Keratinocyte (primary cell): ENCODE results near the gene MBLAC1. TPM values are rescaled to one million over a fixed set of nuclear protein-coding genes. Genes with fewer than 3 reads are reported as not detected.

Experiments used
- DNase-seq: peaks from one replicate; pipeline ENCODE4 v3.0.0-alpha.2; 2011; ENCODE audit warnings: low read depth, missing footprints, low spot score
- FAIRE-seq: peaks from 2 replicates; lab custom pipeline; 2011; peaks lifted over from hg19 to GRCh38; lab: Jason Lieb, UNC
- H2AFZ ChIP-seq: 2 replicates; pipeline ENCODE4 v1.6.0; 2012; ENCODE audit warnings: low read length, control low read depth, inconsistent platforms; ENCODE audit not compliant: control insufficient read depth
- H3K27ac ChIP-seq: 2 replicates; pipeline ENCODE4 v1.5.1; 2011; ENCODE audit warnings: low read length; ENCODE audit not compliant: control insufficient read depth, insufficient read depth
- H3K27me3 ChIP-seq: 3 replicates; pipeline ENCODE4 v1.6.0; 2011; ENCODE audit warnings: low read length; ENCODE audit not compliant: control insufficient read depth, insufficient read depth; ENCODE audit errors: extremely low read depth
- H3K36me3 ChIP-seq, 2 experiments: 2 replicates in 1 of 2; 3 replicates in 1 of 2; pipeline ENCODE4 v1.5.1; 2011; ENCODE audit warnings: low read length in 2 of 2, mild to moderate bottlenecking in 1 of 2; ENCODE audit not compliant: control insufficient read depth in 2 of 2, insufficient read depth in 2 of 2; ENCODE audit errors: extremely low read depth in 1 of 2
- H3K4me1 ChIP-seq: 3 replicates; pipeline ENCODE4 v1.5.1; 2011; ENCODE audit warnings: low read length; ENCODE audit not compliant: control insufficient read depth, insufficient read depth; ENCODE audit errors: extremely low read depth
- H3K4me2 ChIP-seq: 3 replicates; pipeline ENCODE4 v1.6.0; 2011; ENCODE audit warnings: low read depth, low read length; ENCODE audit not compliant: control insufficient read depth, insufficient read depth; ENCODE audit errors: extremely low read depth
- H3K4me3 ChIP-seq, 3 experiments: fragments of 200-600 bp in 1 of 3; sonication (generic) in 1 of 3; 2 replicates in 2 of 3; 3 replicates in 1 of 3; pipeline ENCODE4 v1.5.1; 2011 to 2016; ENCODE audit warnings: low read length in 3 of 3, mild to moderate bottlenecking in 3 of 3, control low read depth in 2 of 3, inconsistent platforms in 1 of 3, low read depth in 1 of 3, mixed read lengths in 1 of 3, mixed run types in 1 of 3, moderate library complexity in 1 of 3; ENCODE audit not compliant: control insufficient read depth in 2 of 3, insufficient read depth in 2 of 3; ENCODE audit errors: extremely low read depth in 1 of 3
- H3K79me2 ChIP-seq: 2 replicates; pipeline ENCODE4 v1.6.0; 2012; ENCODE audit warnings: low read length; ENCODE audit not compliant: control insufficient read depth, insufficient read depth
- H3K9ac ChIP-seq: 3 replicates; pipeline ENCODE4 v1.6.0; 2011; ENCODE audit warnings: low read length; ENCODE audit not compliant: control insufficient read depth, insufficient read depth; ENCODE audit errors: extremely low read depth
- H3K9me1 ChIP-seq: 3 replicates; pipeline ENCODE4 v1.6.0; 2011; ENCODE audit warnings: low read length; ENCODE audit not compliant: control insufficient read depth, insufficient read depth; ENCODE audit errors: extremely low read depth
- H3K9me3 ChIP-seq: 2 replicates; pipeline ENCODE4 v1.5.1; 2012; ENCODE audit warnings: low read depth, low read length; ENCODE audit not compliant: control insufficient read depth
- H4K20me1 ChIP-seq: 3 replicates; pipeline ENCODE4 v1.6.0; 2011; ENCODE audit warnings: low read length; ENCODE audit not compliant: control insufficient read depth, insufficient read depth; ENCODE audit errors: extremely low read depth
- CTCF ChIP-seq, 3 experiments: IDR thresholded peaks in 1 of 3; conservative IDR thresholded peaks in 1 of 3; optimal IDR thresholded peaks in 1 of 3; 2 replicates in 2 of 3; 3 replicates in 1 of 3; pipeline versions ENCODE3 to v1.5.1; 2011; ENCODE audit warnings: low read length in 3 of 3, mild to moderate bottlenecking in 3 of 3, moderate library complexity in 2 of 3, control low read depth in 1 of 3, inconsistent platforms in 1 of 3; ENCODE audit not compliant: insufficient read depth in 2 of 3; ENCODE audit errors: extremely low read depth in 1 of 3
- EZH2 ChIP-seq: IDR thresholded peaks from one replicate; pipeline ENCODE4 v1.6.1; 2012; ENCODE audit warnings: inconsistent platforms, mild to moderate bottlenecking, low read length, moderate library complexity
- dilution Hi-C: fragments of 300-500 bp; cut with MboI; formaldehyde crosslinking; loops from one replicate; pipeline ENCODE4 v1.7.0; 2020; ENCODE audit warnings: low sequenced_read_pairs; ENCODE audit not compliant: extremely low pct_ligation_motif_present
- polyA plus RNA-seq, 5 experiments: library from polyadenylated mRNA; depleted of rRNA in 3 of 5; stranded (reverse) in 3 of 5; stranded (forward) in 1 of 5; unstranded in 1 of 5; fragments of >200 nt; gene quantifications; 1 replicate in 1 of 5; 2 replicates in 3 of 5; 3 replicates in 1 of 5; pipeline versions ENCODE4 v1.2.1 to v1.2.3, GENCODE V29; 2011 to 2012; ENCODE audit warnings: missing spikeins in 2 of 5, low read depth in 1 of 5, low replicate concordance in 1 of 5

The MBLAC1 gene
- polyA plus RNA-seq, 1 donor (not counting 4 experiments of a cell fraction or from before 2014, with no cell fraction given) = 0.21 TPM

GRCh38 chr7:100174582-100174981, 47.8 kb downstream of the MBLAC1 start:
- FAIRE-seq (no peak), DNase-seq (no peak)
- TF ChIP-seq EZH2 (no peak), CTCF (optimal IDR thresholded peaks at IDR 0.05 in 1 of 3, IDR thresholded peaks at IDR 0.05 in 1 of 3, conservative IDR thresholded peaks at IDR 0.05 in 1 of 3; ENCODE audit: extremely low read depth in 1 of 3, insufficient read depth in 2 of 3, low read length in 3 of 3) (no peak)
- Histone ChIP-seq H3K9ac (no peak overlapping the region), H2AFZ (no peak overlapping the region), H3K4me2 (no peak overlapping the region), H3K9me1 (no peaks in the 10 kb centered on the region), H4K20me1 (no peaks in the 10 kb centered on the region), H3K4me3 (no peak overlapping the region), H3K9me3 (peaks cover 1% of the 10 kb centered on the region), H3K27me3 (peaks cover 14% of the 10 kb centered on the region), H3K36me3 (no peaks in the 10 kb centered on the region), H3K27ac (no peak overlapping the region), H3K4me1 (no peaks in the 10 kb centered on the region), H3K79me2 (no peaks in the 10 kb centered on the region)
- dilution Hi-C loops = no loop called here

GRCh38 chr7:100175296-100175935, 48.6 kb downstream of the MBLAC1 start:
- no peak for FAIRE-seq
- Histone ChIP-seq H3K79me2 (no peaks in the 10 kb centered on the region), H3K4me3 (no peak overlapping the region), H3K9ac (no peak overlapping the region), H3K27ac (no peak overlapping the region), H4K20me1 (no peaks in the 10 kb centered on the region), H3K9me1 (no peaks in the 10 kb centered on the region), H2AFZ (no peak overlapping the region), H3K27me3 (peaks cover 12% of the 10 kb centered on the region), H3K9me3 (peaks cover 1% of the 10 kb centered on the region), H3K4me1 (no peaks in the 10 kb centered on the region), H3K36me3 (no peaks in the 10 kb centered on the region), H3K4me2 (no peak overlapping the region)
- DNase-seq = no peak
- no peak for TF ChIP-seq CTCF (optimal IDR thresholded peaks at IDR 0.05 in 1 of 3, IDR thresholded peaks at IDR 0.05 in 1 of 3, conservative IDR thresholded peaks at IDR 0.05 in 1 of 3; ENCODE audit: extremely low read depth in 1 of 3, insufficient read depth in 2 of 3, low read length in 3 of 3)
- no peak for TF ChIP-seq EZH2
- dilution Hi-C loops = no loop called here
